GM19455 (cell line): ENCODE measurements around the gene ABHD17C.

Experiments
- ATAC-seq: cut with Tn5 transposase; IDR thresholded peaks from one replicate; pipeline ENCODE4 v1.9.1; 2021; ENCODE audit not compliant: unreplicated experiment

The ABHD17C gene

DNA sequence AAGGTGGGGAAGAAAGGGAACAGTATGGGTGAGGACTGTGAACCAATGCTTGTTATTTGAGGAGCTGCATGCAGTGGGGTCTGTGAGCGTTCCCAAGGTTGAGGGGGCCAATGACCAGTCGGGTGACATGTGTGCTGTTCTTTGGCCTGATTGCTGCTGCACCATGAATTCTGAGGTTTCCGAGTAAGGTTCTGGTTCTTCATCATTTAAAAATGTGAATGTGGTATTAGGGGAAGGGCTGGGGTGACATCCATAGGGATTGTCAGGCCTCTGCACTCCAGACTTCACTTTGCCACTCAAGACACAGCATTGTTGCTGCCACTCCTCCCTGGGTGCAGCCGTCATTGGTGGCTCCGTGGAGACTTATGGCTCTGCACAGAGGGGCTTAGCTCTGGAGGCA lies 32.5 kb downstream of the ABHD17C start:
- no peak for ATAC-seq

DNA sequence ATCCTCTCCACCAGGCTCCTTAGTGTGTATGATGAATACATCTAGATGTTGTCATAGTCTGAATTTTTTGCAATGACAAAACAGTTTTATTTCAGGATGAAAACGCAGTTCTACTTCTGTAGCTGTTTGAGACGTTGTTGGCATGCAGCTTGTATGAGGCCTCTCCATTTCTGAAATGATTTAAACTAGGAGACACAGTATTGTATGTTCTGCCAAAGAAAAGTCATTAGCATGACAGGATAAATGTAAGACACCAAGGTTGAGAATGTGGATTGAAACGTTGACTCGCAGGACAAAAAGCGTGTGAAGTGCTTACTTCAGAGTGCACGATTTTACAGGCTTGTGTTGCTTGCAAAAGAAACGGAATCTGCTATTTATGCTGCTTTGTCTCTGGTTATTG lies 35.3 kb downstream of the ABHD17C start:
- no peak for ATAC-seq

DNA sequence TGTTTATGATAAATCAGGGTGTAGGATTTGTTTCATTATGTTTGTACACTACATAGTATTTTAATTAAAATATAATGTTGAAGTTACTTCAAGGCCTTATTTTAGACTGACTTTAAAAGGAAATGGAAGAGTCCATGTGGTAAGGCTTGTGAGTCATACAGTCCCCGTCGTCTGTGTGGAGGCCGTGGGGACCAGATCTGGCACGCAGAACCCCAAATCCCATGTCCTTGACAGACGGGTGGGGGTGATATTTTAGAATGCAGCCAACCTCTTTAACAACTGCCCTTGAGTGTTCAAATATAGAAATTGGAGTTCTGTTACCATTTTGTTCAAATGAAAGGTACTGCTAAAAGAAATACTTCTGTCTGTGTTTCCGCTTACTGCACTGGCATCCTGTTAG lies 35.8 kb downstream of the ABHD17C start:
- ATAC-seq = no peak

DNA sequence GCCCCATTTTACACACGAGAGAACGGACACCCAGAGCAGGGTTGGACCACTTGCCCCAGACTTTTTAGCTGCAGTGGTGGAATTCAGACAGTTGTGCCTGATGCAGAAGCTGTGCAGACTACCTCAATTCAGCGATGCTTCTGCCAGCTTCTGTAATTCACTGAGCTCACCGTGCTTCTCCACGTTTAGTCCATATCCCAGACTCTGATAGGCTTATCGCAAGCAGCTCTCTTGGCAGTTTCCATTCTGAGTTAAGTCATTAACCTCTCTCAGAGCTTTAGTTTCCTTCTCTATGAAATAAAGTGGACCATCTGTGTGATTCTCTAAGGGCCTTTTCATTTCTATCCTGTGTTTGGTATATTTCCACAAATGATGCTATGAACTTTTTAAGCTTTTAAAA lies 37.1 kb downstream of the ABHD17C start:
- ATAC-seq = no peak

GRCh38 chr15:80732818-80733217 lies 37.7 kb downstream of the ABHD17C start:
- no peak for ATAC-seq

DNA sequence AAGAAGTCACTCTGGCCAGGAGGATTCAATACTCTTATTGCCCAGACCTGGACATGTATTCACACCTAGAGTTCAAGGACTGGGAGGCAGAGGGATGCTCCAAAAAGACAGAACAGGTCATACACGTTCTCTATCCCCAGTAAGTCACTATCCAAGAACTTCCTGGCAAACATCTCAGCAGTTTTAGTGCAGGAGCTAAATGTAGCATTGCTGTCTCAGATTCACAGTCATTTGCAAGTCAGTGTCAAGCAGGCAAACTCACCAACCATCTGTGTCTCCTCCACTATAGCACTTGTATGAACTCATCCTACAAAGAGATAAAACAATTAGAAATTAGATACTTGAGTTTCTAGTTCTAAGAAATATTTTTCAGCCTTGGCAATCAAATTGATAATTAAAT lies 38.4 kb downstream of the ABHD17C start:
- no peak for ATAC-seq

- no peak for ATAC-seq
Observed at GRCh38 chr15:80735344-80735743, 40.2 kb downstream of the ABHD17C start.

GRCh38 chr15:80736560-80736959 lies 41.5 kb downstream of the ABHD17C start:
- ATAC-seq = no peak

DNA sequence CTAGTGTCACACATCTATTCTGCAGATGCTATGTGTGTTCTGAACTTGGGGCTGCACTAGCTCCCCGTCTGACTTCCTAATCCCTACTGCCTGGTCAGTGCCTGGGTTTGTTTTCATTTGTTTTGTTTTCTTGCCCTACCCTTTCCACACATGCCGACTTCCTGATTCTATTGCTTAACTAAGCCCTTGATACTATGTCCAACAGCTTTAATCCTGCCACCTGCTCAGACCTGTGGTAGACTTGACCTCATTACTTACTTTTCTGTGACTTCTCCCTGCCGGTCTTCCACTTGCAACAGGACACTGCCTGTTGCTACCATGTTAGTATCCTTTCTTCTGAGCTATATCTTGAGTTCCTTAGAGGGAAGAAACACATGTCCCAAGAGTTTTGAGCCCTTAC lies 44.8 kb downstream of the ABHD17C start:
- ATAC-seq = no peak

- ATAC-seq = no peak
Observed at GRCh38 chr15:80742081-80742480, 47.0 kb downstream of the ABHD17C start.

- ATAC-seq = no peak
Observed at GRCh38 chr15:80743189-80743833, 48.2 kb downstream of the ABHD17C start.

GRCh38 chr15:80744415-80744814 lies 49.3 kb downstream of the ABHD17C start:
- no peak for ATAC-seq

DNA sequence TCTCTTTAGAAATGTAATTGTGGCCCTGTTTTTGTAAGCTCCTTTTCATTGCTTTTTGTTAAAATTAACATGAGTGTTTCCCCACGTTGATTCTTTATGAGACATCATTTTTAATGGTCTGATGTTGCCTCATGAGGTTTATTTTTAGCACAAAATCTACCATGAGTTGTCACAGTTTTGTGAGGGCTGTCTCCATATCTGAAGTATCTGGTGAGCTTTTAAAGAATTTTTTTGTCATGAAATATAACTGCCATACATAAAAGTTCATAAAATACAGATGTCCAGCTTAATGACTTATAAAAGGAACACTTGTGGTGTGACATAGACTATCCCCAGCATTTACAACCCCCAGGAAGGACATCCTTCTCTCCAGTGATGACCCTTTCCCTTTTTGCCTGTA lies 49.7 kb downstream of the ABHD17C start:
- no peak for ATAC-seq

DNA sequence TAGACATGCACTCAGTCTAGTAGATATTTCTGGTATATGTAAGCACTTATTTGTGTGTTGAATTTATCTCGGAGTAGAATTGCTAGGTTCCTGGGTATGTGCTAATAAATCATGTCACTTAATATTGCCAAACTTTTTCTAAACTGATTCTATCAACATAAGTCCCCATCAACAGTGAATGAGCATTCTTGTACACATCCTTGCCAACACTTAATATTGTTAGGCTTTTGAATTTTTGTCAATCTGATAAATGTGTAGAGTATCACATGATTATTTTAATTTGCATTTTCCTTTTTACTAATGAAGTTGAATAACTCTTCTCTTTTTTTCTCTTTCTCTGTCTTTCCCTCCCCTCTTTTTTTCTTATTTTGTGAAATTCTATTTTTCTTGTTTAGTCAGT lies 50.8 kb downstream of the ABHD17C start:
- no peak for ATAC-seq

DNA sequence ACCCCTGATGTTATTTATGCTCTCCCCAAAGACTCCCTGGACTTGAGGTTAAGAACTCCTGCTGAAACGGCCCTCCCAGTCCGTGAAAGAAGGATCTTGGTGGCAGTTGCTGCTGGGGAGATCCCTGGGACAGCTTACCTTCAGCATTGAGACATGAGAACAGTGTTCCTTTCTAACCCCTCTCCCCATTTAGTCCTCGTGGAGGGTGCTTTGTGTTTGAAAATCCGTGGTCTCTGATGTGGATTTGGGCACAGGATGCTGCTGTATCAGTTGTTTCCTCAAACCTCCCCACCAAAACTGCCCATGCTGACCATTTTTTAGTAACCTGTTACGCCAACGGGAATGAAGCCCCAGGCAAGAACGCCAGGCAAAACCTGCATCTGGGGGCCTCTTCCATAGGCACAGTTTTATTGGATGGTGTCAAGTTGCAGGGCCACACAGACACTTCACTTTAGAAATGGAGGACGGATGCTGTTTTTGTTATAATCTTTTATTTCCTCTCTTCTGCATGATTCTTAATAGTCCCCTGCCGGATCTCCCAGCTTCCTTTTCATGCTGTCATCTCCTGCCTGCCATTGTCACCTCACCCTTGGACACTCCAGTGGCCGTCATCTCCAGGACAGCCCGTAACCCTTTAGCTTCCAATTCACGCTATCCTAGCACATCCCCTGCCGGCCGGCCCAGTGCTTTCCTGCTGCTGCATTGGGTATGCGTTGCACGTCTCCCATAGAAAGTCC lies 52.4 kb downstream of the ABHD17C start:
- ATAC-seq = no peak

DNA sequence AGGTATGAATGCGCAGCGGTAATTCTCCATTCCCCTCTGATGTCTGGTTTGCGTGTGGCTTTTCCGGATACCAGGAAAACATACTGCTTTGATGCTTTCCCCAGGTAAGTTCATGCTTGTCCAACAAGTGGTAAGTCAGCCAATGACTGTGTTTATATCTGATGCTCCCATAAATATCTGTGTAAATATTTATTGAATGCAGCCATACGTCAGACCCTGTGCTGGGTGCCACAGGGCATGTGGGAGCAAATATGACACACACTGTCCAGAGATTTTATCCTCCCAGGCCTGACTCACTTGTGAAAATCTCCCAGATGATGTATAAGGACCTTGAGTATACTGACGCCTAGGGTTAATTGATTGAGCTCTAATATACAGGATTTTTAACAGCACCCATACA lies 54.5 kb downstream of the ABHD17C start:
- no peak for ATAC-seq

- no peak for ATAC-seq
Observed at GRCh38 chr15:80750575-80750974, 55.5 kb downstream of the ABHD17C start.

DNA sequence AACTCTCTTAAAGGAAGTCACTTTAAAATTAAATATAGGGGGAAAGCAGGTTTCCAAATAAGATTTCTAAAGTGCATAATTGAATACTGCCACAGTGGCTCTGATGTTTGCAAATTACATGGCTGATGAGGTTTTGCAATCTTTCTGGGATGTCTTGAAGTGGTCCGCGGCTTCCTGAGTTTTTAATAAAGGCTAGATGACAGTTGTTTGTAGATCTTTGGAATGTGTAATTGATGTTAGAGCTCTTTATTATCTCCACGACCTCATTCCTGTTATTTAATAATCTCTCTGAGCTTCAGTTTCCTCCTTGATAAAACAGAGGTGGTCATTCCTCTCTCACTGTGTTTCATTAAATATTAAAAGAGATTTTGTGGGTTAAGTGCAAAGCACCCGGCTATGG lies 57.1 kb downstream of the ABHD17C start:
- ATAC-seq = no peak

DNA sequence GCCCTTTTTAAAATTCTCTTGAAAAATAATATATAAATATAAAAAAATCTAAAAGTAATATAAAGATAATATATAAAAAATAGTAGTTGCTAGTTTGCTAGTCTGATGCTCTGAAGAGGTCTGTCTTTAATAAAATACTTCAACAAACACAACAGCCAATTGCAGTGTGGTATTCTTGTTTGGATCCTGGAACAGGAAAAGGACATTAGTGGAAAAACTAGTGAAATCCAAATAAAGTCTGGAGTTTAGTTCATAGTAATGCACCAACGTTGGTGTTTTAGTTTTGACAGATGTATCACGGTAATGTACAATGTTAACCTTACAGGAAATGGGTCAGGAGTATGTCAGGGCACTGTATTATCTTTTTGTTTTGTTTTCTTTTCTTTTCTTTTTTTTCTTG lies 58.1 kb downstream of the ABHD17C start:
- ATAC-seq = no peak

DNA sequence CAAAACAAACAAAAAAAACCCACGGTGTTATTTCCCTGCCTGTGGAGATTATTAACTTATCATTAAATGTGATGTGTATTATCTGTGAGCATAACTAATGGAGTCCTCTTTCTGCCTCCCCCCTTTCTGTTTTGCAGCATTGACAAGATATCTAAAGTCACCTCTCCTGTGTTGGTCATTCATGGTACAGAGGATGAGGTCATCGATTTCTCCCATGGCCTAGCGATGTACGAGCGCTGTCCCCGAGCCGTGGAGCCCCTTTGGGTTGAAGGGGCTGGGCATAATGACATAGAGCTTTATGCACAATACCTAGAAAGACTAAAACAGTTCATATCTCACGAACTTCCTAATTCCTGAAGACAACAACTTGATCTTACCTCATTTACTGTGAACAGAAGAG lies 58.9 kb downstream of the ABHD17C start:
- no peak for ATAC-seq

DNA sequence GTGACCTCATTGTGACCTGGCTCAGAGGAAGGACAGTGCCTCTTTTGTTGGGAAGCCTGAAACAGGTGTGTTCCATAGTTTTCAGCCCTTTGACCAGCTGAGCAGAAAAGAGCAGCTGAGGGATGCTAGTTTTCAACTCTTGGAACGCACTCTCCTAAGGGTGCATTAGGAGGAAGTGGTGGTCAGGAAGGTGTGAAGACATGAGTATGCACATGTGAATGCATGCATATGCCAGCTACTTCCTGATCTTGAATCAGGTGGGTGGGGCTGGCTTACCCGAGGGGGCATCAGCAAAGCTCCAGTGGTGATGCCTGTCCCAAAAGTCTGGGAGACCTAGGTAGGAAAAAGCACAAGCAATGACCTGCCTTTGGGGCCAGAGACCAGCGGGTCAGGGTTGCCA lies 60.8 kb downstream of the ABHD17C start:
- ATAC-seq = no peak

DNA sequence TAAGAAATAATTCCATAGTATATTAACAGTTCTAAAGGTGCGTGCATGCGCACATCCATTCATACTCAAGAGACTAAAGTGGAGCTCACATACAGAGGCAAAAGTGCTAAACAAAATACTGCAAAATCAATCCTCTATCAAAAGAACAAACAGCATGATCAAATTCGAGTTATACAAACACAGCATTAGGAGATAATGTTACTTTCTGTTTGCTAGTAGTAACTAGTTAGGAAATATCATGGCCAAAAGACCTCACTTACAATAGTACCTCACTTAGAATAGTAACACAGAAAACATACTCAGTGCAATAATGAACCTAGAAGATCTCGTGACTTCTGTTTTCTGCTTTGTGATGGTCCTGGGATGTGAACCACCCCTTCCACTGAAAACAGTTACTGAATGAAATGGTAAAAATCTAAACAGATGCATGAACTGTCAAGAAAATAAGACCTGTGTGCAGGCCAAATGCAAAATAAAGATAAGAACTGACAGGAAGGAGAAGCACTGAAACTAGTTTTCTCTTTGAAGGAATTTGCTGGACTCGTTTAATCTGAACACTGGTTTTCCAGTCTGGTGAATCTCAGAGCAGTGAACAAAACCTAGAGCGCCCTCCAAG lies 63.1 kb downstream of the ABHD17C start:
- ATAC-seq = no peak
